ENCODE data around the gene OLIG1.

The OLIG1 gene

GRCh38 chr21:33076600-33077329 is 6.8 kb downstream of the OLIG1 start:
- TF ChIP-seq, protein P1, sequence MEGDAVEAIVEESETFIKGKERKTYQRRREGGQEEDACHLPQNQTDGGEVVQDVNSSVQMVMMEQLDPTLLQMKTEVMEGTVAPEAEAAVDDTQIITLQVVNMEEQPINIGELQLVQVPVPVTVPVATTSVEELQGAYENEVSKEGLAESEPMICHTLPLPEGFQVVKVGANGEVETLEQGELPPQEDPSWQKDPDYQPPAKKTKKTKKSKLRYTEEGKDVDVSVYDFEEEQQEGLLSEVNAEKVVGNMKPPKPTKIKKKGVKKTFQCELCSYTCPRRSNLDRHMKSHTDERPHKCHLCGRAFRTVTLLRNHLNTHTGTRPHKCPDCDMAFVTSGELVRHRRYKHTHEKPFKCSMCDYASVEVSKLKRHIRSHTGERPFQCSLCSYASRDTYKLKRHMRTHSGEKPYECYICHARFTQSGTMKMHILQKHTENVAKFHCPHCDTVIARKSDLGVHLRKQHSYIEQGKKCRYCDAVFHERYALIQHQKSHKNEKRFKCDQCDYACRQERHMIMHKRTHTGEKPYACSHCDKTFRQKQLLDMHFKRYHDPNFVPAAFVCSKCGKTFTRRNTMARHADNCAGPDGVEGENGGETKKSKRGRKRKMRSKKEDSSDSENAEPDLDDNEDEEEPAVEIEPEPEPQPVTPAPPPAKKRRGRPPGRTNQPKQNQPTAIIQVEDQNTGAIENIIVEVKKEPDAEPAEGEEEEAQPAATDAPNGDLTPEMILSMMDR (IDR thresholded peaks at IDR 0.05; ENCODE audit: low read depth, low read length), result no peak
- no peak overlapping the region for H3K4me3 ChIP-seq (ENCODE audit: low read depth, low read length)

DNA sequence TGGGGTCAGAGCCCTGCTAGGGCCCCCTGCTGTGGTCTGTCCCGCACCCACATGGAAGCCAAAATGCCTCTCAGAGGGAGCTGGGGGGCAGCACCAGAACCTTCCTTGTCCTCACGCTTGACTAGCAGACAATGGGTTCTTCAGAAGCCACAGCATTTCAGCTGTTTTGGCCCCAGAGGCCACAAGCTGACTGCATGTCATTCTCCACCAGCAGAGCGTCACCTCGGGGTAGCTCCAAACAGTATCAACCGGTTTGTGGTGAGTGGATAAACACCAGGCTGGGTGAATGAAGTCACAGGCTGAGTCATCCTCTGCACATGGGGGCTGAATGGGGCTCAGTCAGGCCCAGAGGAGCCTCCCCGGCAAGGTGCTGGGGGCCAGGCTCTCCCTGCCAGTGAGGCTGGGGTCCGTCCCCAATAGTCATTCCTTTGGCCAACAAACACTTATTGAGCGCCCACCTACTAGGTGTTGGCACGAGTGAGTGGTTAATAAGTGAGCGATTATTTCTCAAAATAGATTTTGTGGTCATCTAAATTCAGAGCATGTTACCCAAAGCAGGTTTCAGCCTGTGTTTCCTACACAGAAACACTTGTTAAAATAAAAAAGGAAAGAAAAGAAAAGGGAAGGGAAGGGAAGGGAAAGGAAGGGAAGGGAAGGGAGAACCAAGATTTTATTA is 9.1 kb downstream of the OLIG1 start:
- H3K4me3 ChIP-seq (ENCODE audit: low read depth, low read length), result no peak overlapping the region
- TF ChIP-seq, protein P1 (IDR thresholded peaks at IDR 0.05; ENCODE audit: low read depth, low read length), result no peak

DNA sequence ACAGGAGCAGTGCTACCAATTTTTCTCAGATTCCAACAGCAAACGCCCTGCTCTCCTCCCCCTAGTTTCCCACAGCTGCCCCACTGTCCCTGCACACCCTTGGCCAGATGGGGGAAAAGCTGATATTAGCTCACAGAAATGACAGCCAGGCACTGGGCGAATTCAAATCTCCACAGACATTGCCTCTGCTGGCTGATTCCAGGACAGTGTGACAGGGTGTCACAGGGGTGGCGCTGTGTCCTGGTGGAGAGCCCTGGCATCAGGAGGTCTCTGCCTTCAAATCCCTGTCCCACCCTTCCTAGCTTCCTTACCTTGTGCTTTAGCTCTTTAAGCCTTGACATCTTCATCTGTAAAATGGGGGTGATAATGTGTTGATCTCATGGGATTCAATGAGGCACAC is 10.4 kb downstream of the OLIG1 start:
- TF ChIP-seq, protein P1 (IDR thresholded peaks at IDR 0.05; ENCODE audit: low read depth, low read length), result no peak
- H3K4me3 ChIP-seq (ENCODE audit: low read depth, low read length), result no peak overlapping the region

GRCh38 chr21:33080776-33081175 is 10.8 kb downstream of the OLIG1 start:
- no peak overlapping the region for H3K4me3 ChIP-seq (ENCODE audit: low read depth, low read length)
- TF ChIP-seq, protein P1 (IDR thresholded peaks at IDR 0.05; ENCODE audit: low read depth, low read length), result no peak

DNA sequence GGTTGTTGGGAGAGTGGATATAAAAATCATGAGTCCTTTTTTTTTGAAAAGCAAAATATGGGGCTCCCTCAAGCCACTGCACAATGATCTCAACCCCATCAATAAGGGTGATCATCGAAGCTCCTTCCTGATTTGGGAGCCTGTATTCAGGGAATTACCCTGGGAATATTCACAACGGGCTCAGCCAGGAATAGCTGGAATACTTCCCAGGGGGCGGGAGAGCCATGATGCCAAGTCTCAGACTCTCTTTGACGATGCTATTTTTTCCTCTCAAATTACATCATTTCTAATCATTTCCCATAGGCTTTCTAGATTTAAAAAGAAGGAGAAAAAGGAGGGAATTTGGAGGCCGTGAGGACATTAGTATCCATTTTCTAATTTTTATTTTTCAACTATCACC is 18.4 kb downstream of the OLIG1 start:
- no peak overlapping the region for H3K4me3 ChIP-seq (ENCODE audit: low read depth, low read length)
- TF ChIP-seq, protein P1 (IDR thresholded peaks at IDR 0.05; ENCODE audit: low read depth, low read length), result no peak

GRCh38 chr21:33089395-33090119 is 19.6 kb downstream of the OLIG1 start:
- TF ChIP-seq, protein P1 (IDR thresholded peaks at IDR 0.05; ENCODE audit: low read depth, low read length), result no peak

DNA sequence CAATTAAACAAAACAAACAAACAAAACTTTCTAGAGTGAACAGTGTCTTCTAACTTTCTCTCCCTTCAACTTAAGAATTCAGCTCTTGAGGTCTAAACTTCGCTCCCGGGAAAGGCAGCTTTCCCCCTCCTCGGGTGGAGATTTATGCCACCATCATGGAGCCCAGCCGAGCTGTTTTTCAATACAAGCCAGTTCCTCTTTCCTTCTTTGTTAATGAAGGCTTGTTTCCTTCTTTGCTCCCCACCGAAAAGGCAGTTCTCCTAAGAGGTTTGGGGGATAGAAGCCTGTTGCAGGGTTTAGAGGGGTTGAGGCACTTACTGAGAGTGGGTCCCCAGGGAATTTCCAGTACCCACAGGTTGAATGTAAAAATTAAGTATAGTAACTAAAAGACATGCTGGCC is 26.5 kb downstream of the OLIG1 start:
- no peak overlapping the region for H3K4me3 ChIP-seq (ENCODE audit: low read depth, low read length)
- TF ChIP-seq, protein P1 (IDR thresholded peaks at IDR 0.05; ENCODE audit: low read depth, low read length), result no peak

More at GRCh38 chr21:33089395-33090119, 19.6 kb downstream of the OLIG1 start:
- H3K4me3 ChIP-seq (ENCODE audit: low read depth, low read length), result no peak overlapping the region

Measured in WI38 (cell line).